Measurements from ENCODE around the gene C14orf132.

- TF ChIP-seq SREBF2 (CRISPR knock-in tag; IDR thresholded peaks at IDR 0.05) (no peak), CTCF (IDR thresholded peaks at IDR 0.05 in 2 of 3, conservative IDR thresholded peaks at IDR 0.05 in 1 of 3; ENCODE audit: insufficient read depth in 2 of 3, low read depth in 1 of 3, low read length in 3 of 3) (no peak), HDAC8 (tag; IDR thresholded peaks at IDR 0.05) (no peak), EZH2 (IDR thresholded peaks at IDR 0.05; ENCODE audit: borderline replicate concordance, low read depth, low read length) (no peak), KDM1A (IDR thresholded peaks at IDR 0.05) (no peak), FOSL1 (tag; conservative IDR thresholded peaks at IDR 0.05) (no peak), ZNF280B (CRISPR knock-in tag; IDR thresholded peaks at IDR 0.05) (no peak), ZNF518B (CRISPR knock-in tag; IDR thresholded peaks at IDR 0.05) (no peak), NCOR1 (IDR thresholded peaks at IDR 0.05) (no peak), BHLHE40 (IDR thresholded peaks at IDR 0.05; ENCODE audit: low read length) (no peak), GABPA (tag; conservative IDR thresholded peaks at IDR 0.05; ENCODE audit: low read depth) (no peak), SMC3 (conservative IDR thresholded peaks at IDR 0.05; ENCODE audit: insufficient read depth, low read depth, low read length) (no peak)
These were observed 33.6 kb downstream of the C14orf132 start for GRCh38 chr14:96072746-96073145.
